Breast epithelium (tissue), 3 donors: ENCODE measurements around the gene TMEM25.

Source experiments
- POLR2A ChIP-seq: fragments of 450-650 bp; IDR thresholded peaks from one replicate; pipeline ENCODE4 v1.6.1; 2016; ENCODE audit warnings: antibody characterized with exemption, mild to moderate bottlenecking, moderate library complexity
- TF ChIP-seq, protein P1 (sequence below), 3 donors: fragments of 450-650 bp; IDR thresholded peaks; one replicate each; pipeline ENCODE4 v1.5.1; 2016 to 2017; ENCODE audit warnings: antibody characterized with exemption in 3 of 3, mild to moderate bottlenecking in 3 of 3, moderate library complexity in 3 of 3

DNA sequence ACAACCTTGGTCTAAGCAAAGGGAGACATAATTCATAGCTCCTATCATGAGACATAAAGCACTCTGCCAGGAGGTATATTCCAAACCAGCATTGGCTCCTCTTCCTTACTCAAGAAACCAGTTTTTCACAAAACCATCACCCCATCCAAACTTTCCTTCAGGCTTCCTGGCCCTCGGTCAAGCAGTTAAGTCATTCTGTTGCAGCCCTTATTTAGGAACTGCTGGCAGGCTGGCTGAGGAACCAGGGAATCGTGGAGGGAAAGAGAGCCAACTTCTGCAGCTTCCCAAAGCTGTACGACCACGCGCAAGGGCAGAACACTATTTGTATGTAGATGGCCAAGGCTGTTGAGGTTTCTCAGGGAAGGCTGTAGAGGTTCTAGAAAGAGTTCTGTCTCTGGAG lies 34.1 kb downstream of the TMEM25 start:
- TF ChIP-seq, protein P1, sequence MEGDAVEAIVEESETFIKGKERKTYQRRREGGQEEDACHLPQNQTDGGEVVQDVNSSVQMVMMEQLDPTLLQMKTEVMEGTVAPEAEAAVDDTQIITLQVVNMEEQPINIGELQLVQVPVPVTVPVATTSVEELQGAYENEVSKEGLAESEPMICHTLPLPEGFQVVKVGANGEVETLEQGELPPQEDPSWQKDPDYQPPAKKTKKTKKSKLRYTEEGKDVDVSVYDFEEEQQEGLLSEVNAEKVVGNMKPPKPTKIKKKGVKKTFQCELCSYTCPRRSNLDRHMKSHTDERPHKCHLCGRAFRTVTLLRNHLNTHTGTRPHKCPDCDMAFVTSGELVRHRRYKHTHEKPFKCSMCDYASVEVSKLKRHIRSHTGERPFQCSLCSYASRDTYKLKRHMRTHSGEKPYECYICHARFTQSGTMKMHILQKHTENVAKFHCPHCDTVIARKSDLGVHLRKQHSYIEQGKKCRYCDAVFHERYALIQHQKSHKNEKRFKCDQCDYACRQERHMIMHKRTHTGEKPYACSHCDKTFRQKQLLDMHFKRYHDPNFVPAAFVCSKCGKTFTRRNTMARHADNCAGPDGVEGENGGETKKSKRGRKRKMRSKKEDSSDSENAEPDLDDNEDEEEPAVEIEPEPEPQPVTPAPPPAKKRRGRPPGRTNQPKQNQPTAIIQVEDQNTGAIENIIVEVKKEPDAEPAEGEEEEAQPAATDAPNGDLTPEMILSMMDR (IDR thresholded peaks at IDR 0.05), result no peak
- TF ChIP-seq POLR2A, result no peak
